Hepatocyte (in vitro differentiated cells): Measurements from ENCODE around the gene VASP. TPM values are rescaled to one million over a fixed set of nuclear protein-coding genes. Genes with fewer than 3 reads are reported as not detected.

Experiments used
- DNase-seq: peaks from one replicate; pipeline ENCODE4 v3.0.0-alpha.2; 2016; ENCODE audit warnings: low spot score
- H2AFZ ChIP-seq: fragments of 200-600 bp; sonication (generic); 2 replicates; pipeline ENCODE4 v1.6.0; 2016; ENCODE audit warnings: antibody characterized with exemption, mild to moderate bottlenecking
- H3K27ac ChIP-seq: fragments of 200-600 bp; sonication (generic); 2 replicates; pipeline ENCODE4 v1.5.1; 2016; ENCODE audit warnings: mild to moderate bottlenecking
- H3K27me3 ChIP-seq: fragments of 200-600 bp; sonication (generic); 2 replicates; pipeline ENCODE4 v1.6.1; 2016
- H3K36me3 ChIP-seq: fragments of 200-600 bp; sonication (generic); replicated peaks from 2 replicates; pipeline ENCODE4 v1.5.1; 2016; ENCODE audit warnings: low read depth; ENCODE audit not compliant: insufficient read depth
- H3K4me1 ChIP-seq: fragments of 200-600 bp; sonication (generic); 2 replicates; pipeline ENCODE4 v1.5.1; 2016; ENCODE audit warnings: mild to moderate bottlenecking, moderate library complexity; ENCODE audit not compliant: insufficient read depth
- H3K4me2 ChIP-seq: fragments of 200-600 bp; sonication (generic); 2 replicates; pipeline ENCODE4 v1.6.0; 2016
- H3K4me3 ChIP-seq: fragments of 200-600 bp; sonication (generic); 2 replicates; pipeline ENCODE4 v1.5.1; 2016; ENCODE audit warnings: mild to moderate bottlenecking
- H3K79me2 ChIP-seq: fragments of 200-600 bp; sonication (generic); 2 replicates; pipeline ENCODE4 v1.6.0; 2017; ENCODE audit warnings: mild to moderate bottlenecking
- H3K9me2 ChIP-seq: fragments of 200-600 bp; sonication (generic); replicated peaks from 2 replicates; pipeline ENCODE4 v1.6.0; 2017; ENCODE audit warnings: mild to moderate bottlenecking; ENCODE audit not compliant: insufficient read depth
- H3K9me3 ChIP-seq: fragments of 200-600 bp; sonication (generic); 2 replicates; pipeline ENCODE4 v1.5.1; 2016; ENCODE audit warnings: low read depth, mild to moderate bottlenecking
- H4K20me1 ChIP-seq: fragments of 200-600 bp; sonication (generic); 2 replicates; pipeline ENCODE4 v1.6.0; 2016; ENCODE audit warnings: mild to moderate bottlenecking; ENCODE audit not compliant: insufficient read depth, poor library complexity, severe bottlenecking
- EZH2 ChIP-seq: fragments of 200-600 bp; sonication (generic); IDR thresholded peaks from 2 replicates; pipeline ENCODE4 v1.6.1; 2016; ENCODE audit warnings: antibody characterized with exemption, mild to moderate bottlenecking, borderline replicate concordance
- EZH2phosphoT487 ChIP-seq: fragments of 200-600 bp; sonication (generic); IDR thresholded peaks from one replicate; pipeline ENCODE4 v1.6.1; 2018; ENCODE audit warnings: antibody characterized with exemption, mild to moderate bottlenecking, low read depth, moderate library complexity; ENCODE audit not compliant: unreplicated experiment, severe bottlenecking
- WGBS: methylation state at CpG from one replicate; pipeline ENCODE4 v1.1.6; 2016; ENCODE audit warnings: low lambda C conversion rate; ENCODE audit errors: missing lambda C conversion rate; 5-methylcytosine and 5-hydroxymethylcytosine counted together
- polyA plus RNA-seq: library from polyadenylated mRNA; unstranded; fragments of >200 nt; fragmentation: Nextera tagmentation; extraction: Ambion mirVana; gene quantifications from 2 replicates; pipeline ENCODE4 v1.2.1, GENCODE V29; 2016
- total RNA-seq: library from RNA; depleted of rRNA; stranded (reverse); fragments of >200 nt; gene quantifications from 2 replicates; pipeline ENCODE4 v1.2.3, GENCODE V29; 2014
- TF ChIP-seq, protein P1 (sequence below): fragments of 200-600 bp; sonication (generic); IDR thresholded peaks from 2 replicates; pipeline ENCODE4 v1.5.1; 2016; ENCODE audit warnings: antibody characterized with exemption, mild to moderate bottlenecking; ENCODE audit not compliant: poor library complexity

VASP gene
- total and polyA plus RNA-seq, 2 experiments from 2014 or later, result 68.9 to 86.0 TPM

- Histone ChIP-seq H4K20me1 (no peaks in the 10 kb centered on the region), H3K27me3 (peaks cover 16% of the 10 kb centered on the region), H3K79me2 (no peaks in the 10 kb centered on the region), H3K27ac (peak overlapping the region; percentile 91), H2AFZ (peak overlapping the region; percentile 25), H3K4me1 (peaks cover 7% of the 10 kb centered on the region), H3K4me3 (peak overlapping the region; percentile 90), H3K4me2 (peak overlapping the region; percentile 96), H3K9me2 (no peaks in the 10 kb centered on the region), H3K9me3 (no peaks in the 10 kb centered on the region), H3K36me3 (no peaks in the 10 kb centered on the region)
- TF ChIP-seq, protein P1, sequence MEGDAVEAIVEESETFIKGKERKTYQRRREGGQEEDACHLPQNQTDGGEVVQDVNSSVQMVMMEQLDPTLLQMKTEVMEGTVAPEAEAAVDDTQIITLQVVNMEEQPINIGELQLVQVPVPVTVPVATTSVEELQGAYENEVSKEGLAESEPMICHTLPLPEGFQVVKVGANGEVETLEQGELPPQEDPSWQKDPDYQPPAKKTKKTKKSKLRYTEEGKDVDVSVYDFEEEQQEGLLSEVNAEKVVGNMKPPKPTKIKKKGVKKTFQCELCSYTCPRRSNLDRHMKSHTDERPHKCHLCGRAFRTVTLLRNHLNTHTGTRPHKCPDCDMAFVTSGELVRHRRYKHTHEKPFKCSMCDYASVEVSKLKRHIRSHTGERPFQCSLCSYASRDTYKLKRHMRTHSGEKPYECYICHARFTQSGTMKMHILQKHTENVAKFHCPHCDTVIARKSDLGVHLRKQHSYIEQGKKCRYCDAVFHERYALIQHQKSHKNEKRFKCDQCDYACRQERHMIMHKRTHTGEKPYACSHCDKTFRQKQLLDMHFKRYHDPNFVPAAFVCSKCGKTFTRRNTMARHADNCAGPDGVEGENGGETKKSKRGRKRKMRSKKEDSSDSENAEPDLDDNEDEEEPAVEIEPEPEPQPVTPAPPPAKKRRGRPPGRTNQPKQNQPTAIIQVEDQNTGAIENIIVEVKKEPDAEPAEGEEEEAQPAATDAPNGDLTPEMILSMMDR, result no peak
- no peak for TF ChIP-seq EZH2phosphoT487
- TF ChIP-seq EZH2, result no peak
- no peak for DNase-seq
- 2% methylated on average over 14 of the region's 19 CpGs for whole genome bisulfite sequencing
Observed at GRCh38 chr19:45468803-45469131, 38.5 kb upstream of the VASP start.

DNA sequence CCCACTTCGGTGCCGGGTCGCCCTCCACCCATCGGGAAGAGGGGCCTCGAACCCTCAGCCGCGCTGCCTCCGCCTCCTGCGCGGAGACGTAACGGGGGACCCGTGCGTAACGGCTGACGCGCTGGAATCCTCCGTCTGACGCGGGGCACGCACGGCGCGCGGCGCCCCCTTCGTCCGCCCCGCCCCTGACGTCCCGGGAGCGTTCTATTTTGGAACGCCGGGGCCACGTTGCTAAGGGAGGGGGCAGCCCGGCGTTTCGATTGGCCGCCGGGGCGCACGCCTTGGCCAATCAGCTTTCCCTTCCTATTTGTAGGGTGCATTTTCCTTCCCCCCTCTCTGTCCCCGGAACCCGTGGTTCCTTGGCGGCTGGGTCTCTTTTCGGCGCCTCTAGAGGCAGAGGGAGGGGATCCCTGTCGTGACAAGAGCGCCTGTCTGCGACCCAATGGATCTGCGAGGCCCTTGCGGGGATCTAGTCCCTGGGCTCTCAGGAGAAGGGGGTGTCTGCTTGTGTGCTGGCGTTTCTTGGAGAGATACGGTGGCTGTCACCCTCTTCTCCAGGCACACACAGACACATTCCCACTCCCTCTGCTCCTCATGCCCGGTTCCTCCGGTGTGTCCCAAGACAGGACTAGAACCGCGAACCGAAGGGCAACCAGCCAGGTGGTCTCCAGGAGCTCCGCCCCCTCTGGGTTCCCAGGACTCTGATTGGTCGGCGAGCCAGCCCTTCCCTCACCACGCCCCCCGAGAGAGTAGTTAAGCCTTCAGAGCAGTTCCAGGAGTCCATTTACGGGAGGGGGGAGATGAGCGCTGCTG lies 37.9 kb upstream of the VASP start:
- Histone ChIP-seq H3K4me2 (peak overlapping the region; percentile 96), H3K9me3 (no peaks in the 10 kb centered on the region), H2AFZ (peak overlapping the region; percentile 55), H3K4me3 (peak overlapping the region; percentile 90), H3K27ac (peak overlapping the region; percentile 91), H3K79me2 (no peaks in the 10 kb centered on the region), H3K27me3 (peaks cover 16% of the 10 kb centered on the region), H4K20me1 (no peaks in the 10 kb centered on the region), H3K4me1 (peaks cover 7% of the 10 kb centered on the region), H3K36me3 (no peaks in the 10 kb centered on the region), H3K9me2 (no peaks in the 10 kb centered on the region)
- TF ChIP-seq EZH2, result no peak
- WGBS, result under 1% methylated on average over 65 of the region's 66 CpGs
- DNase-seq, result peak; percentile 95

DNA sequence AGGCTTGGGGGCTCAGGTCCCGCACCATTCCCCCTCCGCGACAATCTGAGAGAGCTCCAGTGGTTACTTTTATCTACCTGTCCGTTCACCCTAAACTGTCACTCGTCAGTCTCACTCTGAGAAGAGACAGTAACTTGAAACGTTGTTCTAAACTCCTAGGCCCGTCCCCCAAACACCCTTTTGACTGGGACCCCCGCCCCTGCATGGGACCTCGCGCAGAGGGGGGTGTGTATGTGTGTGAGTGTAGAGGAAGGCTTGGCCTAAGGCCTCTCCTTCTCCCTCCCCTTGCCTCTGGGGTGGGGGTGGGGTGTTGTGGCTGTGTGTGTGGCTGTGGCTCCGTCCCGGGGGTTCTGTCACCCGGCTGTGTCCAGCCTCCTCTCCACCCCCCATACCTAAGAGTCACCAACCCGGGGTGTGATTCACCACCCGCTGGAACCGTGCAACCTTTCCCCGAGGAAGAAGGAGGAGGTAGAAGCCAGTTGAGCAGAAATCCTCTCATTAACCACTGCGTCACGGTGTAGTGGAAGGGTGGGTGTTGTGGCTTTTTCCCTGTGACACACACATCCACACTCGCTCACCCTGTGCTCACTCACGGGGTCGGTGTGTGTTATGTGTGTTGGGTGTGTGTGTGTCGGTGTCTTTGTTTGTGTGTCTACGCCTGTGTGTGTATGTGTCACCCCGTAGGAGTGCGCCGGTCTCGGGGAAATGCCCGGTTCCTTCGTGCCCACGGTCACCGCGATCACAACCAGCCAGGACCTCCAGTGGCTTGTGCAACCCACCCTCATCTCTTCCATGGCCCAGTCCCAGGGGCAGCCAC lies 37.1 kb upstream of the VASP start:
- Histone ChIP-seq H3K79me2 (no peaks in the 10 kb centered on the region), H3K27me3 (peaks cover 16% of the 10 kb centered on the region), H3K36me3 (no peaks in the 10 kb centered on the region), H3K9me2 (no peaks in the 10 kb centered on the region), H3K4me1 (peaks cover 7% of the 10 kb centered on the region), H3K9me3 (no peaks in the 10 kb centered on the region), H3K4me2 (peak overlapping the region; percentile 96), H2AFZ (no peak overlapping the region), H4K20me1 (no peaks in the 10 kb centered on the region), H3K4me3 (no peak overlapping the region), H3K27ac (peak overlapping the region; percentile 91)
- TF ChIP-seq, protein P1, result no peak
- WGBS, result 48% methylated on average over 27 of the region's 33 CpGs
- peak; percentile 44 for DNase-seq

DNA sequence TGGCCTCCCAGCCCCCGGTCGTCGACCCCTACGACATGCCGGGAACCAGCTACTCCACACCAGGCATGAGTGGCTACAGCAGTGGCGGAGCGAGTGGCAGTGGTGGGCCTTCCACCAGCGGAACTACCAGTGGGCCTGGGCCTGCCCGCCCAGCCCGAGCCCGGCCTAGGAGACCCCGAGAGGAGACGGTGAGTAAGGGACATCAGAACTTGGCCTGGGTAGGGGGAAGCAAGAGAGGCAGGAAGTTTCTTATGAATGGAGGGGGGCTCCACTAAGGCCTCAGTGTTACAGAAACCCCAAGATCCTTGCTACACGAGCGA lies 36.6 kb upstream of the VASP start:
- H4K20me1 ChIP-seq, result no peaks in the 10 kb centered on the region
- no peak overlapping the region for H2AFZ ChIP-seq
- DNase-seq, result peak; percentile 13
- H3K4me1 ChIP-seq, result peaks cover 7% of the 10 kb centered on the region
- 91% methylated on average over 14 of the region's 15 CpGs for WGBS
- H3K79me2 ChIP-seq, result no peaks in the 10 kb centered on the region
- peaks cover 16% of the 10 kb centered on the region for H3K27me3 ChIP-seq
- no peak overlapping the region for H3K4me2 ChIP-seq
- H3K9me2 ChIP-seq, result no peaks in the 10 kb centered on the region
- no peaks in the 10 kb centered on the region for H3K9me3 ChIP-seq
- H3K4me3 ChIP-seq, result no peak overlapping the region
- TF ChIP-seq, protein P1, result no peak
- no peak overlapping the region for H3K27ac ChIP-seq
- H3K36me3 ChIP-seq, result no peaks in the 10 kb centered on the region
